GM12878 (cell line): ENCODE results near the gene CHRNE.

Experiments used
- CREM ChIP-seq: IDR thresholded peaks from 2 replicates; pipeline ENCODE4 v1.6.1; 2014; ENCODE audit warnings: antibody characterized with exemption, low read depth
- CTCF ChIP-seq, 3 experiments: IDR thresholded peaks in 2 of 3; conservative IDR thresholded peaks in 1 of 3; 2 replicates each; pipeline ENCODE4 v1.5.1; 2011; ENCODE audit warnings: low read depth in 3 of 3, low read length in 3 of 3, mild to moderate bottlenecking in 3 of 3, control low read depth in 2 of 3, moderate library complexity in 2 of 3, inconsistent platforms in 1 of 3, mixed read lengths in 1 of 3; ENCODE audit not compliant: control insufficient read depth in 2 of 3, insufficient read depth in 1 of 3; ENCODE audit errors: extremely low read depth in 1 of 3
- POLR2A ChIP-seq: IDR thresholded peaks from 2 replicates; pipeline ENCODE4 v1.6.1; 2011; ENCODE audit warnings: low read depth, mild to moderate bottlenecking, low read length

GRCh38 chr17:4896332-4897197 lies 6.3 kb downstream of the CHRNE start:
- TF ChIP-seq CTCF (IDR thresholded peaks at IDR 0.05 in 2 of 3, conservative IDR thresholded peaks at IDR 0.05 in 1 of 3; ENCODE audit: control insufficient read depth in 2 of 3, extremely low read depth in 1 of 3, insufficient read depth in 1 of 3, low read depth in 3 of 3, low read length in 3 of 3) (no peak), CREM (no peak), POLR2A (no peak)
